ENCODE measurements around the gene KIAA2012.

DNA sequence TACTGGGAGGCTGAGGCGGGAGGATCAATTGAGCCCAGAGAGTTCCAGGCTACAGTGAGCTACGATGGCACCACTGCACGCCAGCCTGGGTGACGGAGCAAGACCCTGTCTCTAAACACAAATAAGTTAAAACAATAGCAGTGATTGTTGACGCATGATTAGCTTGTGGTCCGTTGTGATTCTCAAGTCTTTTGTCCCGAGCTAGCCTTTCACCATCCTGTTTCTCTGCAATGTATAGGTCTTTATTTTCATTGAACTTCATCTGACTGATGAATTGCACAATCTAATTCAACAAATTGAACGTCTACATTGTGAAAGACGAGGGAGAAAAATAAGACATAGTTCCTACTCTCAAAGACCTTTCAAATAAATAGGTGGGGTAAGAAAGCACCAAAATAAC lies 48.2 kb upstream of the KIAA2012 start:
- TF ChIP-seq, protein P1, sequence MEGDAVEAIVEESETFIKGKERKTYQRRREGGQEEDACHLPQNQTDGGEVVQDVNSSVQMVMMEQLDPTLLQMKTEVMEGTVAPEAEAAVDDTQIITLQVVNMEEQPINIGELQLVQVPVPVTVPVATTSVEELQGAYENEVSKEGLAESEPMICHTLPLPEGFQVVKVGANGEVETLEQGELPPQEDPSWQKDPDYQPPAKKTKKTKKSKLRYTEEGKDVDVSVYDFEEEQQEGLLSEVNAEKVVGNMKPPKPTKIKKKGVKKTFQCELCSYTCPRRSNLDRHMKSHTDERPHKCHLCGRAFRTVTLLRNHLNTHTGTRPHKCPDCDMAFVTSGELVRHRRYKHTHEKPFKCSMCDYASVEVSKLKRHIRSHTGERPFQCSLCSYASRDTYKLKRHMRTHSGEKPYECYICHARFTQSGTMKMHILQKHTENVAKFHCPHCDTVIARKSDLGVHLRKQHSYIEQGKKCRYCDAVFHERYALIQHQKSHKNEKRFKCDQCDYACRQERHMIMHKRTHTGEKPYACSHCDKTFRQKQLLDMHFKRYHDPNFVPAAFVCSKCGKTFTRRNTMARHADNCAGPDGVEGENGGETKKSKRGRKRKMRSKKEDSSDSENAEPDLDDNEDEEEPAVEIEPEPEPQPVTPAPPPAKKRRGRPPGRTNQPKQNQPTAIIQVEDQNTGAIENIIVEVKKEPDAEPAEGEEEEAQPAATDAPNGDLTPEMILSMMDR (optimal IDR thresholded peaks at IDR 0.05 in 1 of 3, IDR thresholded peaks at IDR 0.05 in 1 of 3, conservative IDR thresholded peaks at IDR 0.05 in 1 of 3; ENCODE audit: extremely low read depth in 1 of 3, insufficient read depth in 2 of 3, low read length in 3 of 3): no peak
- TF ChIP-seq EZH2 (IDR thresholded peaks at IDR 0.05; ENCODE audit: low read length): no peak
